HG02840 (cell line): ENCODE data around the gene NCAN.
"Not testable (repeated sequence)": the region's sequence is repeated elsewhere in the genome, so short reads cannot be mapped to it uniquely, and the experiment has no call there.

Experiments used
- ATAC-seq: cut with Tn5 transposase; IDR thresholded peaks from one replicate; pipeline ENCODE4 v1.9.1; 2021; ENCODE audit warnings: mild to moderate bottlenecking, moderate library complexity, moderate number of reproducible peaks; ENCODE audit not compliant: unreplicated experiment, low FRiP score

NCAN gene

DNA sequence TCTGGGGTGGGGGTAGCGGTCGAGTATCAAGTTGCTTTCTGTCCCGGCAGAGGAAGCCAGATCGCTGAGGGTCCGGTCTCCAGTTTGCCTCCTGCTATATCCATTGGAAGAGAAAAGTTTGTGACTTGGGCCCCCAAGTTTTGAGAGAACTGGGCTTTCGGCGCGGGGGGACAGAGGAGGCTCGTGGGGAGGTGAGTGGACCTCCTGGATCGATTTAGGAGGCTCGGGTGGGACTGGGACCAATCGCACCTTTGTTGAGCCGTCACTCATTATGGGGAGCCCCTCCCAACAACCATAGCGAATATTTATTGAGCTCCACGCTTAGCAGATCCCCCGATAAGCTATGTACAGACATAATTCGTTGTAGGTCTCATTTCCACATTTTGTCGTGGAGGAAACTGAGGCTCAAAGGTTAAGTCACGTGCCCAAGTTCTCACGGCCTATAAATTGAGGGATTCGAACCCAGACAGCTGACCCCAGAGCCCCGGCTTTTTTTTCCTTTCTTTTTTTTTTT lies 18.8 kb upstream of the NCAN start:
- no peak for ATAC-seq

DNA sequence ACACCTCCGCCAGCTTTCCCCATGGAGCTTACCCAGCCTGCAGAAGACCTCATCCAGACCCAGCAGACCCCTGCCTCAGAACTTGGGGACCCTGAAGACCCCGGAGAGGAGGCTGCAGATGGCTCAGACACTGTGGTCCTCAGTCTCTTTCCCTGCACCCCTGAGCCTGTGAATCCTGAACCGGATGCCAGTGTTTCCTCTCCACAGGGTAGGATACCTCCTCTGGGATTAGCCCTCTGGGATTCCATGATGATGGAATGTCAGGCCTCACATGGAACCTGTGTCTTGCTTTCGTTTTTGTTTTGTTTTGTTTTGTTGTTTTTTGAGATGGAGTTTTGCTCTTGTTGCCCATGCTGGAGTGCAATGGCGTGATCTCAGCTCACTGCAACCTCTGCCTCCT lies 17.8 kb upstream of the NCAN start:
- no peak for ATAC-seq

DNA sequence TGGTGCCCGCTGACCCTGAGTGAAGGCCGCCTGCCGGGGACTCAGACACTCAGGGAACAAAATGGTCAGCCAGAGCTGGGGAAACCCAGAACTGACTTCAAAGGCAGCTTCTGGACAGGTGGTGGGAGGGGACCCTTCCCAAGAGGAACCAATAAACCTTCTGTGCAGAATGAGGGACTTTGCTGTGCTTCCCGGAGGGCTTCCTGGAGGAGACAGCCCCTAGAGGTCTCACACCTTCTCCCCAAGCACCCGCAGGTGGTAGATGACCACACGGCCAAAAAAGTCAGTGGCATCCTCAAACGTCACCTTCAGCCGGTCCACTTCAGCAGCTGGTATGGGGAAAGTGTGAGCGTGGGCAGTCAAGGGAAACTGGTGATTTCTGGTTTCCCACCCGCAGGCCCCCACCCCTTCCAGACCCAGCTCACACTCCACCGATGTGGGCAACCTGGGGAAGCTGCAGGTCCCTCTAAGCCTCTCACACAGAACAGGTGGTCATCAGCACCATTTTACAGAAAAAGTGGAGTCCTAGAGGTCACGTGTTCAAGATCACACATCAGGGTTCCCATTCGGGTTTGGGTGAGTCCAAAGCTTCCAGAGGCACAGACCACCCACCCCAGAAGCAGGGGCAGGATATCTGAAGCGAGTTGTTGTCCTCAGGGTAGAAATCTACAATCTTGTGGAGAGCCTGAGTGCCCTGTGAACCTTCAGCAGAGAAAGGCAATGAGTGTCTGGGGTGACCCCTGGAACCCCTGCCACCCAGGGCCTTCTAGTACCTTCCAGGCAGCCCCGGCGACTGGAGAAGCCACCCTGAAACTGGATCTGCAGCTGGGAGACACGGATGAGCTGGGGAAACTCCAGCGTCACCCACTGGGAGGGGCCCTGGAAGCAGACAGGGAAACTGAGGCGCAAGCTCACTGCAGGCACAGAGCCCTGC lies 9.8 kb upstream of the NCAN start:
- ATAC-seq: no peak

DNA sequence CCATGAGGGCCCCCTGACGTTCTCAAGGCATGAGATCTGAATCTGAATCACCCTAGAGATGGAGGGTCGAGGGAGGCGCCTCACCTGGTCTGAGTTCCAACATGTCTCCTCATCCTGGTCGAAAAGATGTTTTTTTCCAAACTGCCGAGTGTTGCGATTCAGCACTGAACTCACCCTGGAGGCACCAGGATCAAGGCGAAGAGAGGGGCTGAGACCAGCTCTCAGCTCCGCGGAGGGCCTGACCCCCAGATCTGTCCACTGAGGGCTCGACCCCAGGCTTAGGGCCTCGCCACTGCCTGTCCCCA lies 9.1 kb upstream of the NCAN start:
- no peak for ATAC-seq

DNA sequence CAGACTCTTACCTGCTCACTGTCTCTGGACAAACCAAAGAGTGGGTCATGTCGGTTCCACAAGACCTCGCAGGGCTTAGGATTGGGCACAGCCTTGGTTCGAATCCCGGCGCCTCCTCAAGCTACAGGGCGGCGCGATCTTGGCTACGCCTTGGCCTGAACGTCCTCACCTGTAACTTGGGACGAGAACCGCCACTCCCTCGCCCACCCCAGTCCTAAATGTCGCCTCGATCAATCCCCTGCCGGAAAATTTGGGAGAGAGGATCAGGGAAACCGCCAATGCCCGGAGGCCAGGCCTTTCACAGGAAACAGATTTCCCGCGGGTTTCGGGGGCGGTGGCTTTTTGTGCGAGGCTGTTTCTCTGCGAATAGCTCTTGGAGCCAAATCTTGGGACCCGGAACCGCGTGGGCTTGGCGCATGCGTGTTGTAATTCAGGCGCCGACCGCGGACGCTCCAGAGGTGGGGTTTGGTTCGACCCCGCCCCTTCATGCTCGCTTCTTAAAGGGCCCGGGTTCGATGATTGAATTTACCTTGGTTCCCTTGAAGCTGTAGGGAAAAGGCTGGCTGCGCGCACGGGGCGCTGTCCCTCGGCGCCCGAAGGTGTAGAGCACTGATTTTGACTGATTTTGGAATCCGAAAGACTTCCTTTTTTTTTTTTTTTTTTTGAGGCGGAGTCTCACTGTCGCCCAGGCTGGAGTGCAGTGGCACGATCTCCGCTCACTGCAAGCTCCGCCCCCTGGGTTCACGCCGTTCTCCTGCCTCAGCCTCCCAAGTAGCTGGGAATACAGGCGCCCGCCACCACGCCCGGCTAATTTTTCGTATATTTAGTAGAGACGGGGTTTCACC lies 8.5 kb upstream of the NCAN start, which contains the start of gene NR2C2AP:
TSS of gene NR2C2AP (minus strand) at position 403 of the 845 bp plus-strand sequence. CDS start at position 49, 354 bp downstream.
- peak; percentile 77 for ATAC-seq

DNA sequence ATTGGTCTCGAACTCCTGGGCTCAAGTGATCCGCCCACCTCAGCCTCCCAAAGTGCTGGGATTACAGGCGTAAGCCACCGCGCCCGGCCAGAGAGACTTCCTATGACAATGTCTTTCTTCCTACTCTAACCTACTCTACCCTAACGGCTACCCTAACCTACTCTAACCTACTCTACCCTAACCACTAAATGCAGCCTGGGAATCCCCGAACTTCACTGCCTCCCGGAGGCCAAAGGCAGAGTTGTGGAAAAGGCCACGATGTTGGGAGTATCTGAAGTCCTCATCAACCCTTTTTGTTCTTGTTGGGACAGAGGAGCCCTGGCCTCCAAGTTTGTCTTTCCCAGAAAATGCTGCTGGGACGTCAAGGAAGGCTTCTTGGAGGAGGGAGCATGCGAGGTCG lies 7.6 kb upstream of the NCAN start:
- no peak for ATAC-seq

DNA sequence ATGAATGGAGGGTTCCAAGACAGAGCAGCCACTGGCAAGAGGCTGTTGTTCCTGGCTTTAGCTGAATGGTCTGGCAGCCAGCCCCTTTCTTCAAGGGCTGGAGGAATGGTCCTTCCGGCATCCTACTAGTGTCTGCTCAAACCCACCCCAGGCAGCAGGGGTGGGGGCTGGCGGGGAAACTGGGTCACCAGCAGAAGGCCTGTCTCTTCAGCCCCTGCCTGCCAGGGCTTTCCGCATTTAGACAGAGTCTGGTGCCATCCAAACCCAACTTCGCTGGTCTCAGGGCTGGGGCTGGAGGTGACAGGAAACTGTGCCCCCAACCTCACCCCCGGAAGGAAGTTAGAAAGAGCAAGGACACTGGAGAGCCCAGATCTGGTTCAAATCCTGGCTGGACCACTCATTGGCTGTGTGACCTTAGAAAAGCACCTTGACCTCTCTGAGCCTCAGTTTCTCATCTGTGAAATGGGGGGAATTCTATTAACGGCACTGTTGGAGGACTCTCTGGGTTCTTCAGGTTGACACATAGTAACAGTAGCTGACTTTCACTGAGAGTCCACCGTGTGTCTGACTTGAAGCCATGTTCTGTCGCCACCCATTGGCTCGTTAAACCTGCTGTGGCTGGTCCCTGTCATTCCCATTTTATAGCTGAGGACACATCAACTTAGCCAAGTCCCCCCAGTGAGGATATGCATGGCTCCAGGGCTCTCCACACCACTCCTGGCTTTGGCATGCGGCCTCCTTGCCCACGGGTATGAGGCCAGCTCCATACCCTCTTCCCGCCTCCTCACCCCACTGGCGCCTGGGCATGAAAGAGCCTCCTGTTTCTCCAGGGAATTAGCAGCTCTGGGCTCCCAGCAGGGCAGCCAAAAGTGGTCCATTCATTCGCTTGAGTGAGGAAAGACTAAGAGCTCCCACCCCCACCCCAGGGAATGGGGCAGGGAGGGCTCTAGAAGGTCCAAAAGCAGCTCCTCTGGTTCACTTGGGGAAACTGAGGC lies 6.0 kb upstream of the NCAN start:
- no peak for ATAC-seq

DNA sequence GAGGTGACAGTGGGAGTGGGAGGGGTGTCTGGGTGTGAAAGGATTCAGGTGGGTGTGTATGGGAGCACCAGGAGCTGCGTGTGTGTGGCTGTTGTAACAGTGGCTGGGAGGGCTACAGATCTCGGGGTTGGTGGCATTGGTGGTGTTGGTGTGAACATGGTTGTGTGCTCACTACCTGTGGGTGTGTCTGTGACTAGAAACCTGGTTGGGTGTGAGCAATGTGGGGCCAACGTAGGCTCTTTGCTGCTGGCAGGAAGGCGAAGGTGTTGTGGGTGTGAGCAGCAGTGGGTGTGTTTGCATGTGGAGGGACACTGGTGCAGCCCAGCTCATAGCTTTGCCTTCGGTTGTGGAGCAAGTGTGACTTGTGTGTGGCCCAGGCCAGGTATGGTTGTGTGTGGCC lies 4.8 kb upstream of the NCAN start:
- ATAC-seq: no peak

DNA sequence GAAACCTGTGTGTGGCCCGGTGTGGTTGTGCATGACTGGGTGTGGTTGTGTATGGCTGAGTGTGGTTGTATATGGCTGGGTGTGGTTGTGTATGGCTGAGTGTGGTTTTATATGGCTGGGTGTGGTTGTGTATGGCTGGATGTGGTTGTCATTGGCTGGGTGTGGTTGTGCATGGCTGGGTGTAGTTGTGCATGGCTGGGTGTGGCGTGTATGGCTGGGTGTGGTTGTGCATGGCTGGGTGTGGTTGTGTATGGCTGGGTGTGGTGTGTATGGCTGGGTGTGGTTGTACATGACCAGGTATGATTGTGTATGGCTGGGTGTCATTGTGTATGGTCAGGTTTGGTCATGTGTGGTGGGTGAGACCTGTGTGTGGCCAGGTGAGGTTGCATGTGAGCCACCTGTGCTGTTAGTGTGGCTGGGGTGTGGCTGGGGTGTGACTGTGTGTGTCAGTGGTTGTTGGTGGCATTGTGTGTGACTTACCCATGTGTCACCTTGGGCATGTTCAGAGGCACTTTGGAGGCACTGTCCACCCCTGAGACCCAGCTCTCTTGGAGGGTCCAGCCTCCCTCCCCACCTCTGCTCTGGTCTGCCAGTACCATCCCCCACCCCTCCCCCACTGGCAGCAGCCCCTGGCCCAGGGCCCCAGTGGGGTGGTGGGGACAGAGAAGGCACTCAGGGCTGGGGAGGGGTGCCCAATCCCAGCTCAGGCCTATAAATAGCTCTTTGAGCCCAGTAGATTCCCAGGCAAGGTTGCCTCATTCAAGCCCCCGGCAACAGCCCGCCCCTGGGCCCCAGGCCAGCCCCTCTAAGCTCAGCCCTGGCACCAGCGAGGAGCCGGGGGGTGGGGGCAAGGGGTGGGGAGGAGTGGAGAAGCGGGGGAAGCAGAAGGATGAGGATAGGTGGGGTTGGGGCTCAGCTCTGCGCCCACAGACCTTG lies 3.9 kb upstream of the NCAN start:
- no peak for ATAC-seq

DNA sequence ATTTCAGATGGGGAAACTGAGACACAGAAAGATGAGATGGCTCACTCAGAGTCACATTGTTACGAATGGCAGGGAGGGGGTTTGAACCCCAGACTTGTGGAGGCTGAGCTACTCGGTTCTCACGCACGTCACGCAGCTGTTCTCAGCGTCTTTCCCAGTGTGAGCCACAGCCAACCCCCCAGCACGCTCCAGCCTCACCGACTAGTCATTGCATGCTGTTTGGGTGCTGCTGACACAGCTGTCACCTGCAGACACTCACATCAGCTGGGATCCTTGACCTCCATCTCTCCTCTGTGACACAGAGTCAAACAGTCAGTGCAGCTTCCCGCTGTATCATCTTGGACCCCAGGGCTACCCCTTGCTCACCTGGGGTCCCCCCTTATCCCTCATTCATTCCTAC lies 2.4 kb upstream of the NCAN start:
- no peak for ATAC-seq

DNA sequence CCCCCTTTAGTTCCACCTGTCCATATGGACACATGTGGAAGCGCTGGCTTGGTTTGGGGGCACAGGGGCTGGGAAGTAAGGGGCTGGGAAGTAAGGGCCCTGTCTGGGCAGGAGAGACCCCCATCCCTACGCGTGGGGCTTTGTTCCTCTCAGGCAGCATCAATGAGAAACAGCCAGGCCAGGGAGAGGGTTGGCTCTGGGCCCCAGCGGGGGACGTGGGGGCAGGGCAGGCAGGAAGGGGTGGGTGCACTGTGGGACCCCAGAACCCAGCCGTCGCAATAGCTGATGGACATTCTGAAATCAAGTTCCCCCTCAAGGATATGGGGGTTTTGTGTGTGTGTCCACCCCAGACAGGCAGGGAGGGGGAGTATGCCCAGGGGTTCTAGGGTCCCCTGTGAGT lies 1.2 kb downstream of the NCAN start:
- no peak for ATAC-seq

DNA sequence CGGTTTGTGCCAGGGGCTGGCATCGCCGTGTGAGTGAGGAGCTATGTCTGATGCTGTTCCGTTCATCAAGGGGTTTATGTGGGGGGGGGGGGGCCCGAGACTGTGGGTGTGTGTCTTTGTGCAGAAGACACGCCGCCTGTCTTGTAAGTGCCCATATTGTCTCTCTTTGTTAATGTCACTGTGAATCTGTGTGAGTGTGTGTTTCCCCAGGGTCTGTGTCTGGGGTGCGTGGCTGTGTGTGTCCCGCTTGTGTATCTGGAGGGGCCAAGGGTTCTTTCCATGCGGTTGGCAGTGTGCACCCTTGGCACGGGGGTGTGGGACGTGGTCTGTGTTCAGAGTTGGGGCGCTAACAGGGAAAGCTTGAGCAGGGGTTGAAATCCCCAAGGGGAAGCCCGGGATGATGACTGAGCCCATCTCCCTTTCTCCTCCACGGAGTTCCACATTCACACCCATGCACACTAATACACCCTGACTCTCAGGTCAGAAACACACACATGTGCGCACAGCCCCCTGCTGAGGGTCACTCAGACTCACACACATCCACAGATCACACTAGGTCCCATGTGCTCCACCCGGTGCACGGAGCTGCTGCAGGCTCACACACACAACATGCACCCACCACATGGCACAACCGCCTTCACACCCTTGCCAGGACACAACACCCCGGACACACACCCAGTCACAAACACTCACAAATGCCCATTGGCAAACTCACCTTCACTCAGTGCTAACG lies 1.8 kb downstream of the NCAN start:
- ATAC-seq: no peak

DNA sequence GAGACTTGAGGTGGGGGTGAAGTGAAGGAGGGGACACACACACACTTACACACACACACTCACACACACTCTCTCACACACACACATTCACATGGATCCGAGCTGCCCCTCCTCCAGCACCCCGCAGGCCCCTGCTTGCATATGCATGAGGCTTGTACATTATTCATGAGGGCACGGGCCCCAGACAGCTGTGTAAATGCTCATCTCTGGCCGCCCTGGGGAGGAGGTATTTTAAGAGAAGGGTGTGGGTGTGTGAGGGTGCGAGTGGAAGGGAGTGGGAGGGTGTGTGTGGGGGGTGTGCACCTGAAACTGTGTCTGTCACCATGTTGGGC lies 2.4 kb downstream of the NCAN start:
- no peak for ATAC-seq

DNA sequence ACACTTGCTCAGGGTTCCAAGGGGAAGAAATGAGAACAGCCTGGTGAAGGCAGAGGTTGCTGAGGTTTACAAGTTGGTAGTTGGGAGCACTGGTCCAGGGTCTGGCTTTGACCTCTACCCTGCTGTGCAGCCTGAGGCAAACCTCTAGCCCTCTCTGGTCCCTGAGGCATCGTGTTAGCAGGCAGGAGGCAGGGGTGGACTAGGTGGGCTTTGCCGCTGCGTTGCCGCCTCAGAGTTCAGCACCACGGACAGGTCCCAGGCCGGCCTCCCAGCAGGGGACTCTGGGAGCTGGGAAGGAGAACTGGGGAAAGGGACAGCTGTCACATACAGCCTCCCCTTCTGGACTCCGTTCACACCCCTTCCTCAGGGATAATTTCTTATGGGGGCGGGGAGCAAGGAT lies 3.1 kb downstream of the NCAN start:
- no peak for ATAC-seq

DNA sequence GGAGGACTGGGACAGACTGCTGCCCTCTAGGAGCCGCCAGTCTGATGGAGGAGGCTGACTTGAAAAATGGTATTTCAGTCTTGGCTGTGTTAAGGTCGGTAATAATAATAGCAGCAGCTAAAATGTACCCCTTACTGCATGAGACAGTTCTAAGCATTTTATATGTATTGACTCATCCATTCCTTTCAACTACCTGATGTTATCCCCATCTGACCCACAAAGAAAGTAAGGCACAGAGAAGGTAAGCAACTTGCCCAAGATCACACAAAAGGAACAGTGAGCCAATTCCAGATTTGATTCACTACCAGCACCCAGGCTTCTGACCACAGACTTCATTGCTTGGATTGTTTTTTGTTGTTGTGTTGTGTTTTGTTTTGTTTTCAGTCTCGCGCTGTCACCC lies 4.0 kb downstream of the NCAN start:
- ATAC-seq: no peak

DNA sequence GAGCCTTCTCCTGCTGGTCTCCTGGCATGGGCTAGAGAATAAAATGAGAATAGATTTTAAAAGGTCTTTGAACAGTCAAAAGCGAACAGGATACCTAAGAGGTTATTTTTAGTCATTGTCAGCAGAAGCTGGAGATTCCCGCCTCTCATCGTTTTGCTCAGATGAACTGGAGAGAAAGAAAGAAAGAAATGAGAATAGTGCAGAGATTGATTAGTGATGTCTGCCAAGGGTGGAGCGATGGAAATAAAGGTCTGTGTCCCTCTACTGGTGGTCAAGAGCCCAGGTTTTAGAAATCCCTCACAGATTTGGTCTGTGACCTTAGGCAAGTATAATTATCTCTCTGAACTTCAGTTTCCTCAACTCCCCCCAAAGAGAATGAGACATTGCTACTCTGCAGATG lies 5.3 kb downstream of the NCAN start:
- ATAC-seq: no peak

DNA sequence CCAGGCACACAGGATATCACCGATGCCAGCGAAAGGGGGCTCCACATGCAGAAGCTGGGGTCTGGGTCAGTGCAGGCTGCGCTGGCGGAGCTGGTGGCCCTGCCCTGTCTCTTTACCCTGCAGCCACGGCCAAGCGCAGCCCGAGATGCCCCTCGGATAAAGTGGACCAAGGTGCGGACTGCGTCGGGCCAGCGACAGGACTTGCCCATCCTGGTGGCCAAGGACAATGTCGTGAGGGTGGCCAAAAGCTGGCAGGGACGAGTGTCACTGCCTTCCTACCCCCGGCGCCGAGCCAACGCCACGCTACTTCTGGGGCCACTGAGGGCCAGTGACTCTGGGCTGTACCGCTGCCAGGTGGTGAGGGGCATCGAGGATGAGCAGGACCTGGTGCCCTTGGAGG lies 7.2 kb downstream of the NCAN start:
- no peak for ATAC-seq

DNA sequence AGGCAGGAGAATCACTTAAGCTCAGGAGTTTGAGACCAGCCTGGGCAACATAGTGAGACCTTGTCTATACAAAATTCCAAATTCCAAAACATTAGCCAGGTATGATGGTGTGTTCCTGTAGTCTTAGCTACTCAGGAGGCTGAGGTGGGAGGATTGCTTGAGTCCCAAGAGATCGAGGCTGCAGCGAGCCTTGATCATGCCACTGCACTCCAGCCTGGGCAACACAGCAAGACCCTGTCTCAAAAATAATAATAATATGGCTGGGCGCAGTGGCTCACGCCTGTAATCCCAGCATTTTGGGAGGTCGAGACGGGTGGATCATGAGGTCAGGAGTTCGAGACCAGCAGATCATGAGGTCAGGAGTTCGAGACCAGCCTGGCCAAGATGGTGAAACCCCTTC lies 9.2 kb downstream of the NCAN start:
- ATAC-seq: not testable (repeated sequence)

DNA sequence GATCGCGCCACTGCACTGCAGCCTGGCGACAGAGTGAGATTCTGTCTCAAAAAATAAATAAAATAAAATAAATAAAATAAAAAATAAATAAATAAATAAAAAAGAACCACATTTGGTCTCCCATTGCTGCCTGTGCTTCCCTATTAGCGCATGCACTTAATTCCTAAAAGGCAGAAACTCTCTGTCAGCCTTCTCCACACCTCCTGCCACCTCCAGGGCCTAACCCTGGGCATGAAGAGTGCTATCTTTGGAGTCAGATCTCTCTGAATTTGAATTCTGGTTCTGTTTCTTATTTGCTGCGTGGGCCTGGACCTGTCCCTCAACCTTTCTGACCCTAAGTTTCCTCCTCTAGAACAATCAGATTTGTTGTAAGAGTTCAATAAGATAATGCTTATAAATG lies 11.3 kb downstream of the NCAN start:
- no peak for ATAC-seq
